ENCODE measurements around the gene ELP2. TPM values are rescaled to one million over a fixed set of nuclear protein-coding genes. Genes with fewer than 3 reads are reported as not detected.

ELP2 gene
- total RNA-seq, 1 donor from 2014 or later = 49.7 TPM

DNA sequence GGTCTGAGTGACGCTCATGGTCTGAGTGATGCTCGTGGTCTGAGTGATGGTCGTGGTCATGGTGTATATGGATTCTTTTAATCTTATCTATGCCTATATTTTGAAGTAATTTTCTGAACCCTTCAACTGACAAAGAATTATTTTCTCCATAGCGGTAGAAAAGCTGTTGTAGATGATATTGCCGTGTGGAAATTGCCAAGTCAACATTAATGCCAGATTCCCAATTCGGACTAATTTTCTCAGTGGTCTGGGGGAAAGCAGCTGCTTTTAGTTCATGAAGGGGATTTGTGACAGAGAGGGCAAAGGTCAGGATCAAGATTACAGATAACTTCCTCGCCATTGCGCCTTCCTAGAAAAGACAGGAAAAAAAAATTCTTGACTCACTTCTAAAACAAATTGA, 3.0 kb upstream of the ELP2 start:
- Histone ChIP-seq H3K27me3 (ENCODE audit: low read depth) (no peaks in the 10 kb centered on the region), H3K27ac (replicated peaks) (no peak overlapping the region), H3K9me3 (replicated peaks) (no peaks in the 10 kb centered on the region), H3K4me3 (no peak overlapping the region), H3K36me3 (peaks cover 20% of the 10 kb centered on the region), H3K4me1 (peaks cover 34% of the 10 kb centered on the region)
- intact Hi-C loops (cut with micrococcal nuclease) = no loop called here
- DNase-seq = no peak
- TF ChIP-seq, protein P1, sequence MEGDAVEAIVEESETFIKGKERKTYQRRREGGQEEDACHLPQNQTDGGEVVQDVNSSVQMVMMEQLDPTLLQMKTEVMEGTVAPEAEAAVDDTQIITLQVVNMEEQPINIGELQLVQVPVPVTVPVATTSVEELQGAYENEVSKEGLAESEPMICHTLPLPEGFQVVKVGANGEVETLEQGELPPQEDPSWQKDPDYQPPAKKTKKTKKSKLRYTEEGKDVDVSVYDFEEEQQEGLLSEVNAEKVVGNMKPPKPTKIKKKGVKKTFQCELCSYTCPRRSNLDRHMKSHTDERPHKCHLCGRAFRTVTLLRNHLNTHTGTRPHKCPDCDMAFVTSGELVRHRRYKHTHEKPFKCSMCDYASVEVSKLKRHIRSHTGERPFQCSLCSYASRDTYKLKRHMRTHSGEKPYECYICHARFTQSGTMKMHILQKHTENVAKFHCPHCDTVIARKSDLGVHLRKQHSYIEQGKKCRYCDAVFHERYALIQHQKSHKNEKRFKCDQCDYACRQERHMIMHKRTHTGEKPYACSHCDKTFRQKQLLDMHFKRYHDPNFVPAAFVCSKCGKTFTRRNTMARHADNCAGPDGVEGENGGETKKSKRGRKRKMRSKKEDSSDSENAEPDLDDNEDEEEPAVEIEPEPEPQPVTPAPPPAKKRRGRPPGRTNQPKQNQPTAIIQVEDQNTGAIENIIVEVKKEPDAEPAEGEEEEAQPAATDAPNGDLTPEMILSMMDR (IDR thresholded peaks at IDR 0.05; ENCODE audit: borderline replicate concordance) = no peak

DNA sequence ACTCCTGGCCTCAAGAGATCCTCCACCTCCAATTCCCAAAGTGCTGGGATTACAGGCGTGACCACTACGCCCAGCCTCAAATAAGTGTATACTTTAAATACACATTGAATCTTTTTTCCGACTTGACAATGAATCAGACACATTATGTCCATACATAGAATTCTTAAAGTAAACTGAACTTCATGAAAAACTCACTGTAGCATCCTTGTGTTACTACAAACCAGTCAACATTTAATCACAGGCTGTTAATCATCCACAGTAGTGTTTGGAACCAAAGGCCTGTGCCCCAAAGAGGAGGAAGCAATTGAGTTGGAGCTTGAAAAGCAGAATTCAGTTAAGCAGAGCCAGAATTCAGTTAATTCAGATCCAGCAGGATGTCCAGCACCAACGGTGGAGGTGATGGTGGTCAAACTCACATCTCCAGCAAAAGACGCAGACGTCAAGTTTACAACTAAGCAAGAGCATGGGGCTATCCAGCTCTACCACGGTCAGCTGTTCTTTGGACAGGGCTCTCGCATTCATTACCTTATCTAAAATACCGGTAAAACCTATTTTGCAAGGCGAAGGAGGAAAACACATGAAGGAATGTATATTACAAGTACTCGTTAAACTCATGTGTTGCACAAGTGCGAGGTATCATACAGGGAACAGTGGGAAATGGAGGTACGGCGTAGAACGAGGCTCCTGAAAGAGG, 1.7 kb upstream of the ELP2 start:
- TF ChIP-seq, protein P1 (IDR thresholded peaks at IDR 0.05; ENCODE audit: borderline replicate concordance) = no peak
- Histone ChIP-seq H3K36me3 (peaks cover 11% of the 10 kb centered on the region), H3K9me3 (replicated peaks) (no peaks in the 10 kb centered on the region), H3K4me1 (peaks cover 47% of the 10 kb centered on the region), H3K27me3 (ENCODE audit: low read depth) (no peaks in the 10 kb centered on the region), H3K4me3 (peak overlapping the region; percentile 89), H3K27ac (replicated peaks) (no peak overlapping the region)
- no peak for DNase-seq
- intact Hi-C loops (cut with micrococcal nuclease) = no loop called here

DNA sequence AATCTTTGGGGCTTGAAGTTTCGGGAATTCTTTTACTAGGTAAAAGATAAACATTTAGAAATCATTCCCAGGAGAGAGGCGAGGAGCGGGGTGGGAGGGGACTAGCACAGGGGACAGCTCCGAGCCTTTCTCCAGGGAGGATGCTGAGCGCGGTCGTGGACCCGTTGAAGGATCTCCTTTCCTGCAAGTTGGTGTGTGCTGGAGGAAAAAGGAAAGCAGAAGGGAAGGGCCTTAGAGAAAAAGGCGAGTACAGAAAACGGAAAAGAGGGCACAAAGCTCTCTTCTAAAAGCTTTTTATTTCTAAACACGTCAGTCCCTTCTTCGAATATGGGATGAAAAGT, 1.2 kb upstream of the ELP2 start:
- H3K4me3 ChIP-seq = peak overlapping the region; percentile 89
- H3K27ac ChIP-seq (replicated peaks) = peak overlapping the region; percentile 95
- H3K36me3 ChIP-seq = peaks cover 9% of the 10 kb centered on the region
- no peaks in the 10 kb centered on the region for H3K9me3 ChIP-seq (replicated peaks)
- DNase-seq = no peak
- H3K27me3 ChIP-seq (ENCODE audit: low read depth) = no peaks in the 10 kb centered on the region
- TF ChIP-seq, protein P1 (IDR thresholded peaks at IDR 0.05; ENCODE audit: borderline replicate concordance) = no peak
- intact Hi-C loops (cut with micrococcal nuclease) = no loop called here
- H3K4me1 ChIP-seq = peaks cover 49% of the 10 kb centered on the region

DNA sequence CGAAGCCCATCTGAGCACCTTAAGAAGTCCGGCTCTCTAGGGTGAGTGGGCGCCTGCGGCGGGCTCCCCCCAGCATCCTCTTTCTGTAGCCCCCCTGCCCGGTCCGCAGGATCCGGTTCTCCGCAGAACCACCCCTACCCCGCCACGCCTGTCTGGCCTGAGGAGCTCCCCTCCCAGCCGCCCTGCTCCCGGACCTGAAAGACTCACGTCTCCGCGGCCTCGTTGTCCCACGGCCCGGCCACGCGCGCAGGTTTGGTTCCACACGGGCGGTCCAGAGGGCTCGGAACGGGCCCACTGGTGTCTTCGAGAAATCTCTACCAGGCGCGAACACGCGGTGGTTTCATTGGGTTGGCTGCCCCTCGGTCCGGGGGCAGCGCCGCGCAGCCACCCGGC, 796 bp upstream of the ELP2 start:
- H3K9me3 ChIP-seq (replicated peaks) = no peaks in the 10 kb centered on the region
- H3K27ac ChIP-seq (replicated peaks) = peak overlapping the region; percentile 95
- no peaks in the 10 kb centered on the region for H3K27me3 ChIP-seq (ENCODE audit: low read depth)
- peaks cover 7% of the 10 kb centered on the region for H3K36me3 ChIP-seq
- intact Hi-C loops (cut with micrococcal nuclease) = no loop called here
- peak overlapping the region; percentile 89 for H3K4me3 ChIP-seq
- DNase-seq = no peak
- TF ChIP-seq, protein P1 (IDR thresholded peaks at IDR 0.05; ENCODE audit: borderline replicate concordance) = no peak
- peaks cover 49% of the 10 kb centered on the region for H3K4me1 ChIP-seq

DNA sequence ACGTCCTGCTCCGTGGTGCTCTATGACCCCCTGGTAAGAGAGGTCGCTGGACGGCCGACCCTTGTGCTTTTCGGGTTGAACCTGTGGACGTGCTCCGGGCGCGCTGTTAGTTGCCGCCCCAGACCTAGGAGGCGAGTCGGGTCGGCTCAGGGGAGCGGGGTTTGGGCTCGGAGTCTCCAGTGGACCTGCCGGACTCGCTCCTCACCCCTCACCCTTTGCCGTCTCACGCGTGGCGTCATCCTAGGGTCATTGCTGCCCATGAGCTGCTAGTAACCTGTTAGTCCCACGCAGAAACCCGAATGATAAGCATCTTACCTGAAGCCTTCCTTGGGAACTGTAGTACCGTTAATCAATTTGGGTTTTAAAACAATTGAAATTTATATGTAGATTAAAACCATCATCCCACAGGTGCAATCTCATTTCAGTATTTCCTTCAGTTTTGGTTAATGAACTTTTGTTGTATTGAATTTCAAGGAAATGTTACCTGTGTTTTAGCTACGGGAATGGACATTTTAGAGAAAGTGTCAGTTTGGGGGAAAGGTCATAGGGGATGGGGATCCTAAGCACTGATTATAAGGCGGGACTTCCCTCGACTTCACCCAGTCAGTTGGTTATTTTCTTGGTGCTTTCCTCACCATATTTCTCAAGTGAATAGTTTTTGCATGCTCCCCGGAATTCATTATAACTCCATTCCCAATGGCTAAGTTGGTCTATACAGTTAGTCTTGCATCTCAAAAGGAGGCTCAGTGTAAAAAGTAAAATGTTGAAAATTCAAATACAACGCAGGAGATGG, 536 bp downstream of the ELP2 start:
- no peaks in the 10 kb centered on the region for H3K9me3 ChIP-seq (replicated peaks)
- H3K27me3 ChIP-seq (ENCODE audit: low read depth) = no peaks in the 10 kb centered on the region
- TF ChIP-seq, protein P1 (IDR thresholded peaks at IDR 0.05; ENCODE audit: borderline replicate concordance) = no peak
- peaks cover 6% of the 10 kb centered on the region for H3K36me3 ChIP-seq
- peak overlapping the region; percentile 95 for H3K27ac ChIP-seq (replicated peaks)
- intact Hi-C loops (cut with micrococcal nuclease) = no loop called here
- no peak for DNase-seq
- peaks cover 49% of the 10 kb centered on the region for H3K4me1 ChIP-seq
- H3K4me3 ChIP-seq = peak overlapping the region; percentile 89

All from left ventricle myocardium inferior (tissue), 1 donor.